CD4-positive, alpha-beta T cell treated with Interleukin-12 subunit alpha and Interleukin-12 subunit beta, for 1 hour (primary cell): ENCODE results near the gene NLGN2.
"Not testable (repeated sequence)": the region's sequence is repeated elsewhere in the genome, so short reads cannot be mapped to it uniquely, and the experiment has no call there.

Source experiments
- DNase-seq: peaks from one replicate; pipeline ENCODE4 v3.0.0-alpha.2; 2020

Gene NLGN2

DNA sequence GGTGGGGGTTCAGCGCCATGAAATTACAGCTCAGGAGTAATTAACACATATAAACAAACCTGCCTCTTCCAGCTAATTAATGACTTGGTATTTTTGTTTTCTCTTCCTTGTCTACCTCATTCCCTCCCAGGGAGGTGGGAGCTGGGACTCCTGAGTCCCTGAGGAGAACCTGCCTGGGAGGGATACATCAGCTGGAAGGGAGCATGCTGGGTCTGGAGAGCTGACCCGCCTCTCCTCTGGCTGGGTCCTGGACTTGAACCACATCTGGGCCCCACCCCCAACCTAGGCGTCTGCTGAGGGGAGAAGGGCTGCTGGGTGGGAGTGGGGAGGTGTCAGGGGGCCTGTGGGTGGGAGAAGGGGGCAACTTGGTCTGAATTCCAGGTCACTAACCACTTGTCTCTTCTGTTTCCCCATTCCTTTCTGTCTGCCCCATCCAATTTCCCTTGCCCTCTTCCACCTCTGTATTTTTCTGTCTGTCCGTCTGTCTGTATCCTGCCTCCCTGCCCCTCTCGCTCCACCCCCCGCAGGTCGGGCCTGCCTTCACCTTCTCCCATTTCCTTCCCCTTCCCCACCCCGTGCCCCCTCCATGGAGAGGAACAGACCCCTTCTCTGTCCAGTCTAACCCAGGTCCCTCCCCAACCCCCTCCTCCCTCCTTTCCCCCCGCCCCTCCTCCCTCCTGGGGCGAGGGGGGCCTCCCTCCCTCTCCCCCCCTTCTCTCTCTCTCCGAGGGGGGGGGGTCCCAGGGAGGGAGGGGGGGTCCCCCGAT, at the start of gene NLGN2:
Gene NLGN2 (plus strand): TSS at position 361 of the 767 bp plus-strand sequence. CDS start 411 bp downstream, outside the sequence.
- DNase-seq: no peak

DNA sequence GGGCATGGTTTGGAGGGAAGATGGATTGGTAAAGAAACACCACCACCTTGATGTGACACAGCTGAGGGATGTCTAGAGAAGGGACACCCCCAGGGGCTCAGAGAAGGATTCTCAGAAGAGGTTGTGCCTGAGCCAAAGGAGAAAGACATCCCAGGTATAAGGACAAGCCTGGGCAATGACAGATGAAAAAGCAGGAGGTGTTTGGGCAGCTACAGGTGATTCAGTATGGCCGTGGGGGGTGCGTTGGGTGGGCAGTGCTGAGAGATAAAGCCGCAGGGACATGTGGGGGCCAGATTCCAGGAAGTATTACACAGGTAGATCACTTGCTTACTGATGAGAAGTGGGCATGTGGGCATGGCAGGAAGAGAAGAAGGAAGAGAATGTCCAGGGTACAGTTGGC, 45.7 kb upstream of the NLGN2 start:
- no peak for DNase-seq

DNA sequence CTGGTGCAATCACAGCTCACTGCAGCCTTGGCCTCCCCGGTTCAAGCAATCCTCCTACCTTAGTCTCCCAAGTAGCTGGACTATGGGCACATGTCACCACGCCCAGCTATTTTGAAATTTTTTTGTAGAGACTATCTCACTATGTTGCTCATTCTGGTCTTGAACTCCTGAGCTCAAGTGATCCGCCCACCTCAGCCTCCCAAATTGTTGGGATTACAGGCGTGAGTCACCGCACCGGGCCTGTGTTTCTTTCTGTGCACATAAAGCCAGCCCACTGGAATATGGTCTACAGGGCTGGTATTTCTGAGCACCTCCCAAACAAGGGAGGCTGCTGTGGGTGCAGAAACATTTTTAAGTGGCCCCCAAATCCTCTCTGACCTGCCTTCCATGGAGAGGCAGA, 44.3 kb upstream of the NLGN2 start:
- no peak for DNase-seq

DNA sequence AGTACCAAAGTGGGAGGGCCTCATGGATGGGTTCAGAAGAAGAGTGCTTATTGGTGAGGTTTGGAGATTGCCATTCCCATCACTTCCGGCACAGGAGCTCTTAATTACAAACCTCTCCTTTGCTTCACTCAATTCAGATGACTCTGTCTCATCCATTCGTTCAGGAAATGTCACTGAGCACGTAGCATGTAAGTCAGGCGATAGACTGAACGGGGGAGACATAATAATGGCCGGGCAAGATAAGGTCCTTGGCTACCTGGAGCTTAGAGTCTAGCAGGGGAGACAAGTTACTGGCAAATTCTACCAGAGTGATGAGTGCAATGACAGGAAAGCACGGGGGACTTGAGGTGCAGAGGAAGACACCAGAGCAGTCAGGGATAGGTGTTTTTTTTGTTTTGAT, 41.7 kb upstream of the NLGN2 start:
- not testable (repeated sequence) for DNase-seq

DNA sequence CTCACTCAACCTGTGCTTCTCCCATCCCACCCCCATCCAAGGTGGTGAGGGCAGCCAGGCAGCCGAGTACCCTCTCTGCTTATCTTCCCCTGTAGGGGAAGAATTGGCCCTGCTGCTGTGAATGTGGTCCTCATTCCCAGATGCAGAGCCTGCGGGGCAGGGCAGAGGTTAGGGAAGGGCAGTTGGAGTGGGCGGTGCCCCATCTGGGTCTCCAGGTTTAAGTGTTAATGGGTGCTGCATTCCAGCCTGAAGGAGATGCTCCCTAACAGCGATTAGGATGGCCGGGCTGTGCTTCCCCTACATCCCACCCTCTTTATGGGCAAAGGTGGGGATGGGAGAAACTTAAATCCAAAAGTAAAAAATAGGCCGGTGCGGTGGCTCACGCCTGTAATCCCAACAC, 40.6 kb upstream of the NLGN2 start:
- DNase-seq: no peak

DNA sequence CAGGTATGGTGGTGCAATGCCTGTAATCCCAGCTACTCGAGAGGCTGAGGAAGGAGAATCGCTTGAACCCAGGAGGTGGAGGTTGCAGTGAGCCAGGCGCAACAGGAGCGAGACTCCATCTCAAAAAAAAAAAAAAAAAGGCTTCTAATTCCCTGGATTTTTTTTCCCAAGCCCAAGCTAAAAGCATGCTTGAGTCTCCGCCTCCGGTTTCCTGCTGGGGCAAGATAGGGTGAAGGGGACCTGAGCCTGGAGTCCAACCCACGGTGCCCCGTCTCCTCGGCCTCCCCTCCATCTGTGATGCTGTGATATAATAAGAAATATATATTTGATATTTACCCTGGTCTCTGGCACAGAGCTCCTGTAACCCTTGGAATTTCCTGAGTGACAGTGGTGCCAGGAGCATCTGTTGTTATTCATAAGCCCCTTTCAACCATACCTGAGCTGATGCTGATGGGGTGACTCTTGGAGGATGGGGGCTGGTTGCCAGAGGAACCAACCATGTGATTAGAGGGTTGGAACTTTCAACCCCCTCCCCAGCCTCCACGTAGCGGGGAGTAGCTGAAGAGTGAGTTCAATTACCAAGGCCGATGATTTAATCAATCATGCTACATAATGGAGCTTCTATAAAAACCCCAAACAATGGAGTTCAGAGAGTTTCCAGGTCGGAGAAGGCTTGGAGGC, 39.6 kb upstream of the NLGN2 start:
- no peak for DNase-seq

DNA sequence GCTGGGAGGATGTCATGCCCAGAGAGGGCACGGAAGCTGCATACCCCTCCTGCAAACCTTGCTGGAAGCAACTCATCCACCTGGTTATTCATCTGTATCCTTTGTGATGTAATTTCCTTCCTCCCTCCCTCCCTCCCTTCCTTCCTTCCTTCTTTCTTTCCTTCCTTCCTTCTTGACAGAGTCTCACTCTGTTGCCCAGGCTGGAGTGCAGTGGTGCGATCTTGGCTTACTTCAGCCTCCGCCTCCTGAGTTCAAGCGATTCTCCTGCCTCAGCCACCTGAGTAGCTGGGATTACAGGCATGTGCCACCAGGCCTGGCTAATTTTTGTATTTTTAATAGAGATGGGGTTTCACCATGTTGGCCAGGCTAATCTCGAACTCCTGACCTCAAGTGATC, 39.0 kb upstream of the NLGN2 start:
- not testable (repeated sequence) for DNase-seq

DNA sequence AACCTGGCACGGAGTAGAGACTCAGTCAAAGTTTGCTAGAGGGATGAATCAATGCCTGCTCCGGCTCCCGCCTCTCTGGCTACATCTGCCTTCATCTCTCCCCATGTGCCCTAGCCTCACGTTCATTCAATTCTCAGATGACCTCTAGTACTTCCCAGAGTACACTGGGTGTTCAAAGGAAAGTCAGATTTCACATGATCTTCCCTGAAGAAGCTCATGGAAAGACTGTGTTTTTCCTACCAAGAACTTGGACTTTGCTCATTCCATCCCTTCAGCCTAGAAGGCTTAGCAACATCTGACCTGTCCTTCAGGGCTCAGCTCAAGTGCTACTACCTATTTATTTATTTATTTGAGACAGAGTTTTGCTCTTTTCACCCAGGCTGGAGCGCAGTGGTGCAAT, 37.8 kb upstream of the NLGN2 start:
- no peak for DNase-seq

DNA sequence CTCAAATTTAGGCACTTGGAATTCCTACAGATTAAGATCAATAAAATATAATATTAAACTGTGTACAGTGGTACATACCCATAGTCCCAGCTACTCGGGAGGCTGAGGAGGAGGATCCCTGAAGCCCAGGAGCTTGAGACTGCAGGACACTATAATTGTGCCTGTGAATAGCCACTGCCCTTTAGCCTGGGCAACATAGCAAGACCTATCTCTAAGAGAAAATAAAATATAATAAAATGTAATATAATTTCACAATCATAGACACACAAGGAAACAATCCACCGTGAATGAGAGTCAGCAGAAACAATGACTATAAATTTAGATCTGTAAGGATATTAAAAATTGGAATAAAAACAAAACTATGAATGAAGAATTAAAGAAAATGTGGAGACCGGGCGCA, 36.8 kb upstream of the NLGN2 start:
- no peak for DNase-seq

DNA sequence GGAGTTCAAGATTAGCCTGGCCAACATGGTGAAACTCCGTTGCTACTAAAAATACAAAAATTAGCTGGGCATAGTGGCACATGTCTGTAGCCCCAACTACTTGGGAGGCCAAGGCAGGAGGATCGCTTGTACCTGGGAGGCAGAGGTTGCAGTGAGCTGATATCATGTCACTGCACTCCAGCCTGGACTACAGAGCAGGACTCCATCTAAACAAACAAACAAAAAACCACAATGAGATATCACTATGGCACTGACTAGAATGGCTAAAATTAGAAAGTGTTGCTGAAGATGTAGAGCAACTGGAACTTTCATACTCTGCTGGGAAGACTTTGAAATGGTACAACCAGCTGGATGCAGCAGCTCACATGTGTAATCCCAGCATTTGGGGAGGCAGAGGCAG, 33.3 kb upstream of the NLGN2 start:
- no peak for DNase-seq

DNA sequence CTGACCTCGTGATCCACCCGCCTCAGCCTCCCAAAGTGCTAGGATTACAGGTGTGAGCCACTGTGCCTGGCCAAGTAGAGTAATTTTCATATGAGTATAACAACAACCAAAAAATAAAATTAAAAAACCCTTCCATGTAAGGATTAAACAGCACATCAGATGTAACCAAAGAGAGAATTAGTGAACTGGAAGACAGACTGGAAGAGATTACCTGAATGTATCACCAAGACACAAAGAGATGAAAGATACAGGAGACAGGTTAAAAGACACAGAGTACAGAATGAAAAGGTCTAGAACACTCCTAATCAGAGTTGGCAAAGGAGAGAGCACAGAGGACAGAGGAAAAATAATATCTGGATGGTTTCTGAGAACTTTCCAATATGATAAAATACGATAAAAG, 28.5 kb upstream of the NLGN2 start:
- no peak for DNase-seq

DNA sequence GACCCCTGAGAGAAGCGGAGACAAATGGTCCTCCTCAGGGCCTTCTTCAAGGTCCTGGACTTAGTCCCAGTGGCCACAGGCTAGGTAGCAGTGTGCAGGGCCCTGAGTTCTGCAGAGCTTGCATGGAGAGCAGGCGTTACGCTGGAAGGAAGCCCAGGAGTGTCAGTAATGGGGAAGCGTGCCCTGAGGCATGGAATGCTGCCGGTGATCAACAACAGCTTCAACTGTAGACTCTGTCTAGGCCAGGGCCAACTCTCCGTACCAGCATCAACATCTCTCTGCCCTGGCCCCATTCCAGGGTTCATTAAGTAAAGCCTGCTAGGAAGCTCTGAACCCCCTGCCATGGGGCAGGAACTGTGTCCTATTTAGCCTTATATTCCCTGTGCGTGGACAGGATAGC, 27.3 kb upstream of the NLGN2 start:
- DNase-seq: no peak

DNA sequence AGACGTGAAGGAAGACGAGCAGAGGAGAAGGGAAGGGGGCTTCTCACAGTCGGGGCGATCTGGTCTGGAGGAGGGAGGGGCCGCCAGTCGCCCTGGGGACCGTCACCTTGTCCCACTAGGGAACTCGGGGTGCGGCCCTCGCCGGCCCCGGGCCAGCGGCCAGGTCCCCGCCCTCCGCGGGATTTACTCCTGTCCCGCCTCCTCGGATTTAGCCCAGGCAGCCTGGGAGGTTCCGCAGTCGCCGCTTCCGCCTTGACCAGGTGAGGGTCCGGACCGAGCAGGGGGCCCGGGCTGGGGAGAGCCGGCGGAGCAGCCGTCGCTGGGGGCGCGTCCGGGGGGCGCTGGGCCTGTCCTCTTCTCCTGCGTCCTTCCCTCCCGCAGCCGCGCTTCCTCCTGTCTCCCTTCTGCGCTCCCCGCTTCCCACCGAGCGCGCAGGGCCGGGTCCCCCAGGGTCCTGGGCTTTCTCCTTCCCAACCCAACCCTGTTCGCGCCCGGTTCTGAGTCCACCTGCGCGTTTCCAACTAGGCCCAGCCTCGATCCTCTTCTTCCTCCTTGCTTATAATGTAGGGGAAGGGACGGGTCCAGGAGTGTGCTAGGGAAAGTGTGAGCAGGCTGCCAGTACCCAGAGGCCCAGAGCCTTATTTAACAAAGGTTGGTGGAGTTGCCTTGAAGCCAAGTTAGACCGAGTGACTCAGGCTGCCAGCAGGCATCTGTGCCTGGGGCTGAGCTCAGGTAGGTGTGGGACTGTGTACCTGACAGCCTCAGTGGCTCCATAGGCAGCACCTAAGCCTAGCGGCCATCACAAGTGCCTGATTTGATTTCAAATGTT, 26.6 kb upstream of the NLGN2 start, which contains the start of gene TNK1:
Gene TNK1 (plus strand): TSS at position 235 of the 829 bp plus-strand sequence. CDS start 1,838 bp downstream, outside the sequence.
- DNase-seq: no peak

DNA sequence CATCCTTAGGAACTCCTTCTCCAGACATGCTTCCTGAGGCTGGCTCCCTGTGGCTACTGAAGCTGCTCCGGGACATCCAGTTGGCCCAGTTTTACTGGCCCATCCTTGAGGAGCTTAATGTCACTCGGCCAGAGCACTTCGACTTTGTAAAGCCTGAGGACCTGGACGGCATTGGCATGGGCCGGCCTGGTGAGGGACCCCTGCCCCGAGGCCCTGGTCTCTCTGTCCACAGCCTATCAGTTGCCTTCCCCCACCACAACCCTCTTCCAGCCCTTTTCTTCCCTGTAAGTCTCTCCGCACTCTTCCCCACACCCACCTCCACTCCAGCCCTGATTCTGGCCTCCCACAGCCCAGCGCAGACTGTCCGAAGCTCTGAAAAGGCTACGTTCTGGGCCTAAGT, 24.7 kb upstream of the NLGN2 start:
- DNase-seq: no peak

DNA sequence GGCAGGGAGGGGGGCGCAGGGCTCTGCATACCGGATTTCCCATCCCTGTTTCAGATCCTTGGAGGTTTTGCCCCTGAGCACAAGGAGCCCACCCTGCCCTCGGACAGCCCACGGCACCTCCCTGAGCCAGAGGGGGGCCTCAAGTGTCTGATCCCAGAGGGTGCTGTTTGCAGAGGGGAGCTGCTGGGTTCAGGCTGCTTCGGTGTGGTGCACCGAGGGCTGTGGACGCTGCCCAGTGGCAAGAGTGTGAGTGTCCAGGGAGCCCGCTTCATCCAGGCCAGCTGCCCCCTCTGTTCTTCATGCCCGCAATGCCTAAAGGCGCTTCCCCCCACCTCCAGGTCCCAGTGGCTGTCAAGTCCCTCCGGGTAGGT, 24.3 kb upstream of the NLGN2 start:
- no peak for DNase-seq

DNA sequence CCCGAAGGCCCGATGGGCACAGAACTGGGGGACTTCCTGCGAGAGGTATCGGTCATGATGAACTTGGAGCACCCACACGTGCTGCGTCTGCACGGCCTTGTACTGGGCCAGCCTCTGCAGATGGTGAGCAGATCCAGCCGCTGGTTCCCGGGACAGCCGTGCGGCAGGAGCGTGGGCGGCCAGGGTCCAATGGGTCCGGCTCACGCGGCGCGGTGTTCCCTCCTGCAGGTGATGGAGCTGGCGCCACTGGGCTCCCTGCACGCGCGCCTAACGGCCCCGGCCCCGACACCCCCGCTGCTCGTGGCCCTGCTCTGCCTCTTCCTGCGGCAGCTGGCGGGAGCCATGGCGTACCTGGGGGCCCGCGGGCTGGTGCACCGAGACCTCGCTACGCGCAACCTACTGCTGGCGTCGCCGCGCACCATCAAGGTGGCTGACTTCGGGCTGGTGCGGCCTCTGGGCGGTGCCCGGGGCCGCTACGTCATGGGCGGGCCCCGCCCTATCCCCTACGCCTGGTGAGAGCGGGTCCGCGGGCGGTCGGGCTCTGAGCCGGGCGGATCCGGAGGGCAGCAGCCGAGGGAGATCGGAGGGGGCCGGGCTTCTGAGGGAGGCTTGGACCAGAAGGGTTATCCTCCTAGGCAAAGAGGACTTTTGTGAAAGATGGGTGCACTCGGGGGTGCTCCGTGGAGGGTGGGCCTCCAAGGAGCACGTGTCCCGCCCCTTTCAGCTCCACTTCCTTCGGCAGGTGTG, 23.7 kb upstream of the NLGN2 start:
- peak; percentile 86 for DNase-seq

DNA sequence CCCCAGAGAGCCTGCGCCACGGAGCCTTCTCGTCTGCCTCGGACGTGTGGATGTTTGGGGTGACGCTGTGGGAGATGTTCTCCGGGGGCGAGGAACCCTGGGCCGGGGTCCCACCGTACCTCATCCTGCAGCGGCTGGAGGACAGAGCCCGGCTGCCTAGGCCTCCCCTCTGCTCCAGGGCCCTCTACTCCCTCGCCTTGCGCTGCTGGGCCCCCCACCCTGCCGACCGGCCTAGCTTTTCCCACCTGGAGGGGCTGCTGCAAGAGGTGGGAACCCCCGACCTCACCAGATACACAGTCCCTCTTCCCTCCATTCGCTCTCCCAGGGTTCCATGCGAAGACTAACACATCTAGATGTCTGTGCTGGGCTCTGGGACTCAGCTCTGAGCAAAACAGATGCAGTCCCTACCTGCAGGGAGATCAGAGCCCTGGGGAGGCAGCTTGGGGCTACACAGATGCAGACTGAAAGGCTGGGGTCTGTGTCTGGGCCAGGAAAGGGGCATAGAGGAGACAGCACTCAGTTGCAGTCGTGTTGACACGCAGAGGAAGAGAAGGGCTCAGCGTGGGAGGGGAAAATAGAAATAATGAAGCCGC, 23.1 kb upstream of the NLGN2 start:
- DNase-seq: no peak

DNA sequence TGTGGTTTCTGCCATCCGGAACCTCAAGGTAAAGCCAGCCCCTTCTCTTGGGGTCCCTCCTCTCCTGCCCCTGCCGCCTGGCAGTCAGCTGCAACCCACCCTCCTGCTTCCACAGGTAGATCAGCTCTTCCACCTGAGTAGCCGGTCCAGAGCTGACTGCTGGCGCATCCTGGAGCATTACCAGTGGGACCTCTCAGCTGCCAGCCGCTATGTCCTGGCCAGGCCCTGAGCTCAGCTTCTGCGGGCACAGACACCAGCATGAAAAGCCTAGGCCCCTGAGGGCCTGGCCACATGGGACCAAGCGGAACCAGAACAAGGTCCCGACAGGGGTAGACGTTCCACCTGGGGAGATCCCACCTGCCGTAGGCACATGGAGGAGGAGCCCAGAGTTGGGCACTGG, 18.8 kb upstream of the NLGN2 start:
- no peak for DNase-seq

DNA sequence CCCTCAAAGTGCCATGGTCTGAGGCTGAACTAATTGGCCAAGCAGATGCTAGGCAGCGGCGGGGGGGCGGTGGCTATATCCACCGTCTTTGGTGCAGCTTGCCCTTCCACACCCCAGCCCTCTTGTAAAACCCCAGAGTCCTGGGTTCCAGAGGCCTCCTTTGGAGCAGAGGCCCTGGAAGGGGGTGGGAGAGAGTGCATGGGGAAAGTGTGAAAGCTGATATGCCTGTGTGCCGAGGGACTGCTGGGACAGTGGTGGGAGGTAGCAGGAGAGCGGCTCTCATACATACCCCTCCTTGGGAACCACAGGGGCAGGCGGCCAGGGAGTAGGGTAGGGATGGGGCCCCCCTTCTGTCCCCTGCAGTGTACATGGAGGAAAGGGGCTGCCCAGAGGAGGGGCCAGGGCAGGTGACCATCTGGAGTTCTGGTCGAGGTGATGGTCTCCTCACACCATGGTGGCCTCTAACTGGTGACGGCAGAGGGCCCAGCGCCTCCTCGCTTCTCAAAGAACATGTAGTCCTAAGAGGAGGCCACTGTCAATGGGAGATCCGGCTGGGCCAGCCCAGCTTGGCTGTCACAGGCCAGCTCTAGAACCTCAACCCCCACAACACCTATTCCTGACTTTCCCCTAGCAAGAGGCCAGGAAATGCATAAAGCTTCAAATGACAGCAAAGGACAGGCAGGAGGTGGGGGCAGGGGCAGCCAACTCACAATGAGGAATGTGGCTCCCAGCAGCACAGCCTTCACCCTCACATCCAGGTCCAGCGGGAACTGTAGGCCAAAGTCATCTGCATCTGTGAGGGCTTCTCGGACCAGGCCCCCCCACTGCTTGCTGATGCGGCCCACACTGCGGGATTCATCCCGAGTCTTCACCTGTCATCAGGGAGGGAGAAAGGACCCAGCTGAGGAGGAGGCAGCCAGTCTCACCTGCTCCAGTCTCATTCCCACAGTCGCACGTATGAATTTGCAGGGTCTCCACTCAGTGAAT, 17.4 kb upstream of the NLGN2 start:
- DNase-seq: no peak

DNA sequence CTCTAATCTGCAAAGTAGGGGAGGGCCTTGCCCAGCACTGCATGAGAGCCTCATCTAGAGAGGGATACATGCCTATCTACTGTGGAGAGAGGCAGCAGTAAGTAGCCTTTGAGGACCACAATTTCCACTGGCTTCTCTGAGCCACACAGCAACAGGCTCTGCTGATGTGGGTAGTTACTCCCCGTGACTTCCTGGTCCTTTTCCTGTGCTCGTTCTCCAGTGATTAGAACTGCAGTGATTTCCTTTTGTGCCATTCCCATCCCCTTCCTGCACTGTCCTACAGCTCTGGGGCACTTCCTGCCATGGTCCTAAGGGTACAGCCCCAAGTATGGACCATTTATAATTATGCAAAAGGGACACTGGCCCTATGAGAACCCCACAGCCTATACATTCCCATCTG, 16.3 kb upstream of the NLGN2 start:
- DNase-seq: no peak
